H1 (cell line): Measurements from ENCODE around the gene IFNAR2. TPM values are rescaled to one million over a fixed set of nuclear protein-coding genes. Genes with fewer than 3 reads are reported as not detected.

Experiments used
- ATF3 ChIP-seq: IDR thresholded peaks from 2 replicates; pipeline ENCODE4 v1.6.1; 2011; ENCODE audit warnings: low read depth, mild to moderate bottlenecking, low read length; ENCODE audit not compliant: insufficient read depth
- CBX5 ChIP-seq: fragments of 300-800, 300-1000 bp; sonication (generic); IDR thresholded peaks from 2 replicates; pipeline ENCODE4 v1.7.1; 2016; ENCODE audit warnings: antibody characterized with exemption, low read length, low read depth
- CHD2 ChIP-seq: IDR thresholded peaks from 2 replicates; pipeline ENCODE4 v1.6.1; 2012; ENCODE audit warnings: low read length, improper control_type of control experiment
- CHD7 ChIP-seq: fragments of 300-600 bp; sonication (generic); IDR thresholded peaks from 2 replicates; pipeline ENCODE4 v1.7.1; 2012; ENCODE audit warnings: low read length, moderate library complexity, mild to moderate bottlenecking, inconsistent platforms; ENCODE audit not compliant: insufficient replicate concordance
- KDM1A ChIP-seq: fragments of 200-600, 300-600 bp; sonication (generic); IDR thresholded peaks from 2 replicates; pipeline ENCODE4 v1.7.1; 2016; ENCODE audit warnings: mild to moderate bottlenecking, low read length, borderline replicate concordance
- TCF12 ChIP-seq: IDR thresholded peaks from 2 replicates; pipeline ENCODE4 v1.6.1; 2011; ENCODE audit warnings: low read depth, mild to moderate bottlenecking, low read length
- TEAD4 ChIP-seq: IDR thresholded peaks from 2 replicates; pipeline ENCODE4 v1.6.1; 2012; ENCODE audit warnings: low read depth, low read length, inconsistent platforms, mixed read lengths
- polyA plus RNA-seq, 7 experiments: library from polyadenylated mRNA; depleted of rRNA in 3 of 7; stranded (reverse) in 5 of 7; unstranded in 2 of 7; fragments of >200 nt in 5 of 7; fragments of 200-250 nt in 2 of 7; gene quantifications; 1 replicate in 5 of 7; 2 replicates in 1 of 7; 4 replicates in 1 of 7; pipeline versions ENCODE4 v1.2.1 to v1.2.3, GENCODE V29; 2011 to 2013; ENCODE audit warnings: missing spikeins in 2 of 7, mixed read lengths in 2 of 7
- total RNA-seq: library from RNA; stranded (reverse); fragmentation: NEBNext Ultra II Directional; extraction: Animal tissue kit (Norgen Biotek cat#: 25700); gene quantifications from 2 replicates; pipeline ENCODE4 v1.2.1, GENCODE V29; 2021

The IFNAR2 gene
- total and polyA plus RNA-seq, 2 of the 8 experiments (the other 6 are each of a cell fraction or from before 2014, with no cell fraction given) = 12.2 to 16.1 TPM

GRCh38 chr21:33189824-33190223 lies 39.9 kb upstream of the IFNAR2 start (continued):
- TF ChIP-seq CHD7 = no peak
- no peak for TF ChIP-seq CHD2
- TF ChIP-seq KDM1A = no peak
- TF ChIP-seq ATF3 = no peak
- TF ChIP-seq CBX5 = no peak
- TF ChIP-seq TEAD4 = no peak
- no peak for TF ChIP-seq TCF12
- TF ChIP-seq, all 59 proteins: peak for 0
